Measurements from ENCODE around the gene HEMK1.

DNA sequence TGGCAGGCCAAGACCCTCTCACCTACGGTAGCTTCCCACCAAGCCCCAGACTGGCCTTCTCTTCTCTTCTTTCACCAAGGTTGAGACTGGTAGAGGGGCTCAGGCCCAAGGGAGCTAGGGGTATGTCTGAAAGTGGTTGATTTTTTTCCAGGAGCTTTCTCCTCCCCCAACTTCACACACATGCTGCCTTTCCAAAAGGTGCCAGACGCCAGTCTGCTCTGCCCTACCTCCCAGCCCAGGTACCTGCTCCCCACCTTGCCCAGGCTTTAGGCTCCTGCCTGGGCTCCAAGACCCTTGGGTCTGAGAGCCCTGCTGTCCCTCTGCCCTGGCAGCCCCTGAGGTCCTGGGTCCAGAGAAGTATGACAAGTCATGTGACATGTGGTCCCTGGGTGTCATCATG lies 76.1 kb downstream of the HEMK1 start:
- no peak for TF ChIP-seq EZH2 (IDR thresholded peaks at IDR 0.05; ENCODE audit: low read length, unreplicated experiment)
- TF ChIP-seq, protein P1, sequence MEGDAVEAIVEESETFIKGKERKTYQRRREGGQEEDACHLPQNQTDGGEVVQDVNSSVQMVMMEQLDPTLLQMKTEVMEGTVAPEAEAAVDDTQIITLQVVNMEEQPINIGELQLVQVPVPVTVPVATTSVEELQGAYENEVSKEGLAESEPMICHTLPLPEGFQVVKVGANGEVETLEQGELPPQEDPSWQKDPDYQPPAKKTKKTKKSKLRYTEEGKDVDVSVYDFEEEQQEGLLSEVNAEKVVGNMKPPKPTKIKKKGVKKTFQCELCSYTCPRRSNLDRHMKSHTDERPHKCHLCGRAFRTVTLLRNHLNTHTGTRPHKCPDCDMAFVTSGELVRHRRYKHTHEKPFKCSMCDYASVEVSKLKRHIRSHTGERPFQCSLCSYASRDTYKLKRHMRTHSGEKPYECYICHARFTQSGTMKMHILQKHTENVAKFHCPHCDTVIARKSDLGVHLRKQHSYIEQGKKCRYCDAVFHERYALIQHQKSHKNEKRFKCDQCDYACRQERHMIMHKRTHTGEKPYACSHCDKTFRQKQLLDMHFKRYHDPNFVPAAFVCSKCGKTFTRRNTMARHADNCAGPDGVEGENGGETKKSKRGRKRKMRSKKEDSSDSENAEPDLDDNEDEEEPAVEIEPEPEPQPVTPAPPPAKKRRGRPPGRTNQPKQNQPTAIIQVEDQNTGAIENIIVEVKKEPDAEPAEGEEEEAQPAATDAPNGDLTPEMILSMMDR (conservative IDR thresholded peaks at IDR 0.05; ENCODE audit: low read depth, low read length), result no peak
